ENCODE data around the gene MGST3.
"Not testable (repeated sequence)": the region's sequence is repeated elsewhere in the genome, so short reads cannot be mapped to it uniquely, and the experiment has no call there.

The MGST3 gene

GRCh38 chr1:165659581-165659895, 28.5 kb downstream of the MGST3 start:
- no peak for DNase-seq

- no peak for DNase-seq
Observed at GRCh38 chr1:165661703-165662102, 30.7 kb downstream of the MGST3 start.

GRCh38 chr1:165662186-165662585, 31.2 kb downstream of the MGST3 start:
- DNase-seq, result no peak

GRCh38 chr1:165666152-165666825, 35.3 kb downstream of the MGST3 start:
- no peak for DNase-seq

- no peak for DNase-seq
Observed at GRCh38 chr1:165668184-165668583, 37.1 kb downstream of the MGST3 start.

GRCh38 chr1:165671526-165671925, 40.5 kb downstream of the MGST3 start:
- no peak for DNase-seq

GRCh38 chr1:165674599-165674998, 43.6 kb downstream of the MGST3 start:
- no peak for DNase-seq

GRCh38 chr1:165675794-165676193, 44.8 kb downstream of the MGST3 start:
- DNase-seq, result no peak

- DNase-seq, result no peak
Observed at GRCh38 chr1:165678509-165678908, 47.5 kb downstream of the MGST3 start.

- DNase-seq, result no peak
Observed at GRCh38 chr1:165679282-165680036, 48.4 kb downstream of the MGST3 start.

- DNase-seq, result no peak
Observed at GRCh38 chr1:165680303-165680702, 49.3 kb downstream of the MGST3 start.

GRCh38 chr1:165680773-165681172, 49.7 kb downstream of the MGST3 start:
- not testable (repeated sequence) for DNase-seq

GRCh38 chr1:165683848-165684485, 52.9 kb downstream of the MGST3 start:
- DNase-seq, result no peak

- no peak for DNase-seq
Observed at GRCh38 chr1:165686121-165686970, 55.3 kb downstream of the MGST3 start.

- DNase-seq, result no peak
Observed at GRCh38 chr1:165686971-165687433, 56.0 kb downstream of the MGST3 start.

- DNase-seq, result no peak
Observed at GRCh38 chr1:165688046-165688445, 57.0 kb downstream of the MGST3 start.

- DNase-seq, result no peak
Observed at GRCh38 chr1:165695031-165695430, 64.0 kb downstream of the MGST3 start.

GRCh38 chr1:165696625-165697100, 65.6 kb downstream of the MGST3 start:
- no peak for DNase-seq

GRCh38 chr1:165697491-165697880, 66.5 kb downstream of the MGST3 start:
- no peak for DNase-seq

GRCh38 chr1:165697881-165698760, 67.1 kb downstream of the MGST3 start, which contains the start of gene ALDH9A1:
ALDH9A1 (minus strand) TSS chr1:165698562; CDS start chr1:165698558, 4 bp downstream.
- peak; percentile 93 for DNase-seq

GRCh38 chr1:165698761-165699052, 67.7 kb downstream of the MGST3 start:
- no peak for DNase-seq

- DNase-seq, result no peak
Observed at GRCh38 chr1:165699577-165699976, 68.5 kb downstream of the MGST3 start.
